HG03457 (cell line): ENCODE results near the gene MSX1.

Experiments
- ATAC-seq: cut with Tn5 transposase; IDR thresholded peaks from one replicate; pipeline ENCODE4 v1.9.1; 2021; ENCODE audit warnings: moderate number of reproducible peaks; ENCODE audit not compliant: unreplicated experiment

The MSX1 gene

GRCh38 chr4:4899202-4899925 is 39.9 kb downstream of the MSX1 start:
- no peak for ATAC-seq

GRCh38 chr4:4901877-4902276 is 42.4 kb downstream of the MSX1 start:
- ATAC-seq = no peak

GRCh38 chr4:4912155-4912554 is 52.7 kb downstream of the MSX1 start:
- no peak for ATAC-seq

GRCh38 chr4:4913147-4913561 is 53.7 kb downstream of the MSX1 start:
- ATAC-seq = no peak
